Measurements from ENCODE around the gene NUDC. TPM values are rescaled to one million over a fixed set of nuclear protein-coding genes. Genes with fewer than 3 reads are reported as not detected.
A peak's percentile ranks its signal among the peaks of the same experiment; 100 is the strongest.
"Not testable (repeated sequence)": the region's sequence is repeated elsewhere in the genome, so short reads cannot be mapped to it uniquely, and the experiment has no call there.

NUDC gene
- total and polyA plus RNA-seq, 4 donors: 25.6 to 119 (median 82.6) TPM

DNA sequence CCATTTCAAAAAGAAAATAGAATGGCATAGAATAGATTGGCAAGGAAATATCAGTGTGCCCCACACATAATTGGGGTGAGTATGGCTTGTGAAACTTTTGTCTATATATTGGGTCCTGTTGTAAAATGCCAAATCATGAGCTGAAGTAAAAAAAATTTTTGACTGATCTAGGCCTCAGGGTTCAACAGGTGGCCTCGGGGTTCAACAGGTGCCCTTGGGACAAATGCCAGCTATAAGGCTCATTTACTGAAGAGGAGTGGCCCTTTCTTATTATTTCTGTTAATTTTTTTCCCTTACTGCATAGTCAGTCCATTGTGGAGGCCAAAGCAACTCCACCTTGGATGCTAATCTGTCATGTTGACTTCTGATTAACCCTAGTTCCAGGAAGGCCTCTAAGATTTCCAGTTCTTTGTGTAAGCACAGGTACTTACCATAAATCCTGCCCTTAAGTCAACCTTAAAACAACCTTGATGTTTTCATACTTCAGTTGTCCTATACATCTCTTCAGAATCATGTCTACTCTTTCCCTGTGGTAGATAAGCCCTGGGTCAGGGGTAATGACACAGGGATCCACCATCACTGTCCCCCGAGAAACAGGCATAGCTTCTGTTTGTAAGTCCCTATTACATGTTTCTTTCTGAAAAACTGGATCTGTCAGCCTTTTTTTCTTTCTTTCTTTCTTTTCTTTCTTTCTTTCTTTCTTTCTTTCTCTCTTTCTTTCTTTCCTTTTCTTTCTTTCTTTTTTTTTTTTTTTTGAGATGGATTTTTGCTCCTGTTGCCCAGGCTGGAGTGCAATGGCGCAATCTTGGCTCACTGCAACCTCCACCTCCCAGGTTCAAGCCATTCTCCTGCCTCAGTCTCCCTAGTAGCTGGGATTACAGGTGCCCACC lies 55.3 kb downstream of the NUDC start:
- 40% methylated on average over 1 of the region's 3 CpGs for WGBS (ENCODE audit: insufficient coverage)
- H3K36me3 ChIP-seq (ENCODE audit: control insufficient read depth, insufficient read depth, low read length): no peaks in the 10 kb centered on the region
- H3K27ac ChIP-seq (ENCODE audit: low read depth, low read length): no peak overlapping the region
- H3K4me1 ChIP-seq (ENCODE audit: control insufficient read depth, insufficient read depth, low read length): peaks cover 3% of the 10 kb centered on the region
- H3K9me3 ChIP-seq (ENCODE audit: control insufficient read depth, insufficient read depth, low read length): no peaks in the 10 kb centered on the region
- DNase-seq (ENCODE audit: low read depth in 4 of 6, low spot score in 6 of 6): no peak
- H3K4me3 ChIP-seq (ENCODE audit: low read depth, low read length): no peak overlapping the region
- no peaks in the 10 kb centered on the region for H3K27me3 ChIP-seq (ENCODE audit: control insufficient read depth, insufficient read depth, low read length)

- DNase-seq (ENCODE audit: low read depth in 4 of 6, low spot score in 6 of 6): no peak
- no CpG with 5 or more reads among the region's 2 CpGs for WGBS (ENCODE audit: insufficient coverage)
- H3K36me3 ChIP-seq (ENCODE audit: control insufficient read depth, insufficient read depth, low read length): no peaks in the 10 kb centered on the region
Observed at GRCh38 chr1:26978901-26979300, 57.4 kb downstream of the NUDC start.

GRCh38 chr1:26981146-26981846 lies 59.8 kb downstream of the NUDC start:
- Histone ChIP-seq H3K4me3 (ENCODE audit: low read depth, low read length) (no peak overlapping the region), H3K4me1 (ENCODE audit: control insufficient read depth, insufficient read depth, low read length) (no peaks in the 10 kb centered on the region), H3K27ac (ENCODE audit: low read depth, low read length) (no peak overlapping the region), H3K27me3 (ENCODE audit: control insufficient read depth, insufficient read depth, low read length) (peaks cover 2% of the 10 kb centered on the region), H3K9me3 (ENCODE audit: control insufficient read depth, insufficient read depth, low read length) (no peaks in the 10 kb centered on the region), H3K36me3 (ENCODE audit: control insufficient read depth, insufficient read depth, low read length) (no peaks in the 10 kb centered on the region)
- WGBS (ENCODE audit: insufficient coverage): 79% methylated on average over 3 of the region's 3 CpGs
- no peak for DNase-seq (ENCODE audit: low read depth in 4 of 6, low spot score in 6 of 6)

More at GRCh38 chr1:26978901-26979300, 57.4 kb downstream of the NUDC start:
- Histone ChIP-seq H3K4me3 (ENCODE audit: low read depth, low read length) (no peak overlapping the region), H3K27me3 (ENCODE audit: control insufficient read depth, insufficient read depth, low read length) (no peaks in the 10 kb centered on the region), H3K27ac (ENCODE audit: low read depth, low read length) (no peak overlapping the region), H3K4me1 (ENCODE audit: control insufficient read depth, insufficient read depth, low read length) (no peaks in the 10 kb centered on the region), H3K9me3 (ENCODE audit: control insufficient read depth, insufficient read depth, low read length) (no peaks in the 10 kb centered on the region)

DNA sequence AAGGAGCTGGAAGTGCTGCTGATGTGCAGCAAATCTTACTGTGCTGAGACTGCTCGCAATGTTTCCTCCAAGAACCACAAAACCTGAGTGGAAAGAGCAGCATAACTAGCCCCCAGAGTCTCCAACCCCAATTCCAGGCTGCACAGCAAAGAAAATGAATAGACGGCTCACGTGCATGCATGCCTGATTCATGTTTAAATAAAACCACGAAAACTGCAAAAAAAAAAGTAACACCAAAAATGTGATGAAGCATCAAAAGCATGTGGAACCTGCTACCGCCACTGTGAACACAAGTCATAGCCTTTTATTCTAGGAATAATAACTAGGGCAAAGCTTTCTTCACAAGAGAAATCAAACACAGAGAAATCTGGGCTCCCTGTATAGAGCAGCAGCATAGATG lies 62.3 kb downstream of the NUDC start:
- H3K9me3 ChIP-seq (ENCODE audit: control insufficient read depth, insufficient read depth, low read length): no peaks in the 10 kb centered on the region
- no peaks in the 10 kb centered on the region for H3K36me3 ChIP-seq (ENCODE audit: control insufficient read depth, insufficient read depth, low read length)
- WGBS (ENCODE audit: insufficient coverage): 90% methylated on average over 1 of the region's 5 CpGs
- H3K4me3 ChIP-seq (ENCODE audit: low read depth, low read length): no peak overlapping the region
- peaks cover 10% of the 10 kb centered on the region for H3K27me3 ChIP-seq (ENCODE audit: control insufficient read depth, insufficient read depth, low read length)
- peak in 1 of 6 donors; percentile 10 for DNase-seq (ENCODE audit: low read depth in 4 of 6, low spot score in 6 of 6)
- H3K4me1 ChIP-seq (ENCODE audit: control insufficient read depth, insufficient read depth, low read length): no peaks in the 10 kb centered on the region
- no peak overlapping the region for H3K27ac ChIP-seq (ENCODE audit: low read depth, low read length)

DNA sequence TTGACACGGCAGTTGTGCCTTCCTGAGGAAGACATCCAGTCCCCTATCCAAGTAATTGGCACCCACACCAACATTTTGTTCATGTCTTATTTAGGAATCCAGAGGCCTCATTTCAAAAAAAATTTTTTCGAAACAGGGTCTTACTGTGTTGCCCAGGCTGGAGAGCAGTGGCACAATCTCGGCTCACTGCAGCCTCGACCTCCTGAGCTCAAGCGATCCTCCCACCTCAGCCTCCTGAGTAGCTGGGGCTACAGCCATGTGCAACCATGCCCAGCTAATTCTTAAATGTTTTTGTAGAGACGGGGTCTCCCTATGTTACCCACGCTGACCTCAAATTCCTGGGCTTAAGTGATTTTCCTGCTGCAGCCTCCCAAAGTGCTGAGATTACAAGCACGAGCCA lies 62.7 kb downstream of the NUDC start:
- Histone ChIP-seq H3K27ac (ENCODE audit: low read depth, low read length) (no peak overlapping the region), H3K4me3 (ENCODE audit: low read depth, low read length) (no peak overlapping the region), H3K36me3 (ENCODE audit: control insufficient read depth, insufficient read depth, low read length) (no peaks in the 10 kb centered on the region), H3K4me1 (ENCODE audit: control insufficient read depth, insufficient read depth, low read length) (no peaks in the 10 kb centered on the region), H3K9me3 (ENCODE audit: control insufficient read depth, insufficient read depth, low read length) (no peaks in the 10 kb centered on the region), H3K27me3 (ENCODE audit: control insufficient read depth, insufficient read depth, low read length) (peaks cover 10% of the 10 kb centered on the region)
- no peak for DNase-seq (ENCODE audit: low read depth in 4 of 6, low spot score in 6 of 6)
- 85% methylated on average over 6 of the region's 8 CpGs for WGBS (ENCODE audit: insufficient coverage)

GRCh38 chr1:26986658-26987057 lies 65.1 kb downstream of the NUDC start:
- Histone ChIP-seq H3K4me3 (ENCODE audit: low read depth, low read length) (no peak overlapping the region), H3K27me3 (ENCODE audit: control insufficient read depth, insufficient read depth, low read length) (peaks cover 16% of the 10 kb centered on the region), H3K27ac (ENCODE audit: low read depth, low read length) (no peak overlapping the region), H3K9me3 (ENCODE audit: control insufficient read depth, insufficient read depth, low read length) (no peaks in the 10 kb centered on the region), H3K4me1 (ENCODE audit: control insufficient read depth, insufficient read depth, low read length) (no peaks in the 10 kb centered on the region), H3K36me3 (ENCODE audit: control insufficient read depth, insufficient read depth, low read length) (no peaks in the 10 kb centered on the region)
- 74% methylated on average over 2 of the region's 2 CpGs for WGBS (ENCODE audit: insufficient coverage)
- DNase-seq (ENCODE audit: low read depth in 4 of 6, low spot score in 6 of 6): no peak

DNA sequence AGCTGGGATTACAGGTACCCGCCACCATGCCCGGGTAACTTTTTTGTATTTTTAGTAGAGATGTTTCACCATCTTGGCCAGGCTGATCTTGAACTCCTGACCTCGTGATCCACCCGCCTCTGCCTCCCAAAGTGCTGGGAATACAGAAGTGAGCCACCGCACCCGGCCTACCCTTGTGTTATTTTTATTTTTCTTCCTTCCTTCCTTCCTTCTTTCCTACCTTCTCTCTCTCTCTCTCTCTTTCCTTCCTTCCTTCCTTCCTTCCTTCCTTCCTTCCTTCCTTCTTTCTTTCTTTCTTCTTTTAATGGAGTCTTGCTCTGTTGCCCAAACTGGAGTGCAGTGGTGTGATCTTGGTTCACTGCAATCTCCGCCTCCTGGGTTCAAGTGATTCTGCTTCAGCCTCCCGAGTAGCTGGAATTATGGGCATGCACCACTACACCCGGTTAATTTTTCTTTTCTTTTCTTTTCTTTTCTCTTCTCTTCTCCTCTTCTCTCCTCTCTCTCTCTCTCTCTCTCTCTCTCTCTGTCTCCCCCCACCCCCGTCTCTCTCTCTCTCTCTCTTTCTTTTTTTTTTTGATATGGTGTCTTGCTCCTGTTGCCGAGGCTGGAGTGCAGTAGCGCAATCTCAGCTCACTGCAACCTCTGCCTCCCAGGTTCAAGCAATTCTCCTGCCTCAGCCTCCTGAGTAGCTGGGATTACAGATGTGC lies 68.0 kb downstream of the NUDC start:
- not testable (repeated sequence) for H3K9me3 ChIP-seq (ENCODE audit: control insufficient read depth, insufficient read depth, low read length); H3K36me3 ChIP-seq (ENCODE audit: control insufficient read depth, insufficient read depth, low read length); H3K27ac ChIP-seq (ENCODE audit: low read depth, low read length); H3K4me3 ChIP-seq (ENCODE audit: low read depth, low read length); DNase-seq (ENCODE audit: low read depth in 4 of 6, low spot score in 6 of 6); H3K4me1 ChIP-seq (ENCODE audit: control insufficient read depth, insufficient read depth, low read length)
- 89% methylated on average over 8 of the region's 12 CpGs for WGBS (ENCODE audit: insufficient coverage)
- peaks cover 33% of the 10 kb centered on the region for H3K27me3 ChIP-seq (ENCODE audit: control insufficient read depth, insufficient read depth, low read length)

DNA sequence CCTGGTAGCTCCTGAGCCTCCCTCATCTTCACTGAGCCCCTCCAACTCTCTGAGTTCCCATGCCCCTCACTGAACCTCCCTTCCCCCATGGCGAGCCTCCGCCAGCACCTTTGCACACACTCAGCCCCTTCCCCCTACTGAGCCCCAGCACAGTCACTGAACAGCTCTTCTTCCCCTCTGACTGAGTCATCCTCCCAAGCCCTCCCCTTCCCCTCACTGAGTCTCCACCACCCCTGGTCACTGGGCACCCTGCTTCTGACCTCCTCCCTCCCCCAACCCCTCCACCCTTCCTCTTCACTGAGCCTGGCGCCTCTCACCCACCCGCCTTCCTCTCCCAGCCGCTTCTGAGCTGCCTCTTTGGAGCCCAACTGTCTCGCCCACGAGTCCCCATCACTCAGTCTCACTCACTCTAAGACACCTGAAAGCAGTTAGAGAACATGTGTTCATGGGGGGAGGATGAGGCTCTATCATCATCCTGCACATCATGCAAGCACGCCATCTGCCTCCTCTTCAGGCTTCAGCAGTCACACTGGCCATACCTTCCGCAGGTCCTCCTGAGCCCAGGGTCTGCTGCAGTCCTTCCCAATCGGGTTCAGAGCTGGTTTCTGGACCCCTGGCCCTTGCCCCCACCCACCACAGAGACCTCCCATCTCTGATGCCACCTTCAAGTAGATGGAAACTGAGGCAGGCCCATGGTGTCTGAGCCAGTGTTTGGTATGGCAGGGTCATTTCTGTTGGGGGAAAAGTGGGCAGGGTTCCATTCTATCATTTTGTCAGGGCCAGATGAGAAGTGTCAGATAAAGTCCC lies 70.0 kb downstream of the NUDC start:
- H3K4me1 ChIP-seq (ENCODE audit: control insufficient read depth, insufficient read depth, low read length): peaks cover 26% of the 10 kb centered on the region

More for the DNA sequence above, 70.0 kb downstream of the NUDC start:
- WGBS (ENCODE audit: insufficient coverage): 50% methylated on average over 8 of the region's 10 CpGs
- DNase-seq (ENCODE audit: low read depth in 4 of 6, low spot score in 6 of 6): peak in 1 of 6 donors; percentile 20
- H3K27me3 ChIP-seq (ENCODE audit: control insufficient read depth, insufficient read depth, low read length): peaks cover 49% of the 10 kb centered on the region
- H3K36me3 ChIP-seq (ENCODE audit: control insufficient read depth, insufficient read depth, low read length): no peaks in the 10 kb centered on the region
- H3K9me3 ChIP-seq (ENCODE audit: control insufficient read depth, insufficient read depth, low read length): no peaks in the 10 kb centered on the region
- H3K27ac ChIP-seq (ENCODE audit: low read depth, low read length): no peak overlapping the region
- no peak overlapping the region for H3K4me3 ChIP-seq (ENCODE audit: low read depth, low read length)
